T-helper 2 cell treated with Interferon-gamma antibody and Interleukin-4, amounts not matched to agents 100 ng/mL and 5 ng/mL, for 36 hours (primary cell): ENCODE measurements around the gene CCDC89. TPM values are rescaled to one million over a fixed set of nuclear protein-coding genes. Genes with fewer than 3 reads are reported as not detected.
"Not testable (repeated sequence)": the region's sequence is repeated elsewhere in the genome, so short reads cannot be mapped to it uniquely, and the experiment has no call there.

Source experiments
- intact Hi-C: fragments of 100-400 bp; cut with micrococcal nuclease; formaldehyde crosslinking; loops from one replicate; pipeline ENCODE4 v1.15.1; 2023
- total RNA-seq: library from RNA; stranded (reverse); gene quantifications from 2 replicates; pipeline ENCODE4 v1.2.3, GENCODE V29; 2022

CCDC89 gene
- total RNA-seq, 1 donor from 2014 or later: 0.43 TPM

- intact Hi-C loops: loop anchor here (1.0 to 5.0 kb wide), 4 partner anchors 30 to 598 kb away; partner anchors contain the start of gene CREBZF
Measured at GRCh38 chr11:85694385-85694980, 8.5 kb upstream of the CCDC89 start.

GRCh38 chr11:85685125-85685819 is 723 bp downstream of the CCDC89 start:
- intact Hi-C loops: no loop called here

- intact Hi-C loops: loop anchor here (2.0 kb wide), 1 partner anchor 18 kb away; the partner anchor contains the start of gene CREBZF
Measured at GRCh38 chr11:85682330-85683305, 3.4 kb downstream of the CCDC89 start.

- intact Hi-C loops: no loop called here
Measured at GRCh38 chr11:85680897-85681296, 5.1 kb downstream of the CCDC89 start.

GRCh38 chr11:85679576-85679975 is 6.4 kb downstream of the CCDC89 start:
- intact Hi-C loops: no loop called here

DNA sequence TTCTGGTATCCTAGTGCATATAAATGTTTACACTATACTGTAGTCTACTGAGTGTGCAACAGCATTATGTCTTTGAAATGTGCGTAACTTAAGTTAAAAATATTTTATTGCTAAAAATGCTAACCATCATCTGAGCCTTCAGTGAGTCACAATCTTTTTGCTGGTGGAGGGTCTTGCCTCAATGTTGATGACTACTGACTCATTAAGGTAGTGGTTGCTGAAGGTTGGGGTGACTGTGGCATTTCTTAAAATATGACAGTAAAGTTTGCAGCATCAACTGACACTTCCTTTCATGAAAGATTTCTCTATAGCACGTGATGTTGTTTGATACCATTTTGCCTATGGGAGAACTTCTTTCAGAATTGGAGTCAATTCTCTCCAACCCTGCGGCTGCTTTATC is 12.6 kb downstream of the CCDC89 start:
- intact Hi-C loops: no loop called here

DNA sequence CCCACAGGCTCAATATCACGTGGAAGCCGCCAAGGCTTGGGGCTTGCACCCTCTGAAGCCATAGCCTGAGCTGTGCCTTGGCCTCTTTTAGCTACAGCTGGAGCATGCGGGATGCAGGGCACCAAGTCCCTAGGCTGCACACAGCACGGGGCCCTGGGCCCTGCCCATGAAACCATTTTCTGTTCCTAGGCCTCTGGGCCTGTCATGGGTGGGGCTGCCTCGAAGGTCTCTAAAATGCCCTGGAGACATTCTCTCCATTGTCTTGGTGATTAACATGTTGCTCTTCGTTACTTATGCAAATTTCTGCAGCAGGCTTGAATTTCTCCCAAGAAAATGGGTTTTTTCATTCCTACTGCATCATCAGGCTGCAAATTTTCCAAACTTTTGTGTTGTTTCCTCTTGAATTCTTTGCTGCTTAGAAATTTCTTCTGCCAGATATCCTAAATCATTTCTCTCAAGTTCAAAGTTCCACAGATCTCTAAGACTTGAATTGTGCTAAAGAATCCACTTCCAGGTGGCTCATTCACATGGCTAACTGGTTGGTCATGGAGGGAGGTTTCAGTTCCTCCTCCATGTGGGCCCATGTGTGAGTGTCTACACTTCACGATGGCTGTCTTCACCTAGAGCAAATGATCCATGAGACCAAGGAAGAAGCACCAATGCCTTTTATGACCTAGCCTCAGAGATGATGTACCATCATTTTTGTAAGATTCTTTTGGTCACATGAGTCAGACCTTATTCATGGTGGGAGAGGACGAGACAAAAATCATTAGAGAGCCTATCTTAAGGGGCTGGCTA is 13.7 kb downstream of the CCDC89 start:
- intact Hi-C loops: no loop called here

DNA sequence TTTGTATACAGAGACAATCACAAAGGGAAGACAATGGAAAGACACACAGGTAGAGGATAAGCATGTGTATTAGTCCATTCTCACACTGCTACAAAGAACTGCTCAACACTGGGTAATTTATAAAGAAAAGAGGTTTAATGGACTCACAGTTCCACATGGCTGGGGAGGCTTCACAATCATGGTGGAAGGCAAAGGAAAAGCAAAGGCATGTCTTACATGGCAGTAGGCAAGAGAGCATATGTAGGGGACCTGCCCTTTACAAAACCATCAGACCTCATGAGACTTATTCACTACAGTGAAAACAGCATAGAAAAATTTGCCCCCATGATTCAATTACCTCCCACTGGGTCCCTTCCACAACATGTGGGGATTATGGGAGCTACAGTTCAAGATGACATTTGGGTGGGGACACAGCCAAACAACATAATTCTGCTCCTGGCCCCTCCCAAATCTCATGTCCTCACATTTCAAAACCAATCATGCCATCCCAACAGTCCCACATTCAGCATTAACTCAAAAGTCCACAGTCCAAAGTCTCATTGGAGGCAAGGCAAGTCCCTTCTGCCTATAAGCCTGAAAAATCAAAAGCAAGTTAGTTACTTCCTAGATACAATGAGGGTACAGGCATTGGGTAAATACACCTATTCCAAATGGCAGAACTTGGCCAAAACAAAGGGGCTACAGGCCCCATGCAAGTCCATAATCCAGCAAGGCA is 14.9 kb downstream of the CCDC89 start:
- intact Hi-C loops: not testable (repeated sequence)

GRCh38 chr11:85668157-85668556 is 17.8 kb downstream of the CCDC89 start:
- intact Hi-C loops: no loop called here

GRCh38 chr11:85666687-85667086 is 19.3 kb downstream of the CCDC89 start:
- intact Hi-C loops: no loop called here

DNA sequence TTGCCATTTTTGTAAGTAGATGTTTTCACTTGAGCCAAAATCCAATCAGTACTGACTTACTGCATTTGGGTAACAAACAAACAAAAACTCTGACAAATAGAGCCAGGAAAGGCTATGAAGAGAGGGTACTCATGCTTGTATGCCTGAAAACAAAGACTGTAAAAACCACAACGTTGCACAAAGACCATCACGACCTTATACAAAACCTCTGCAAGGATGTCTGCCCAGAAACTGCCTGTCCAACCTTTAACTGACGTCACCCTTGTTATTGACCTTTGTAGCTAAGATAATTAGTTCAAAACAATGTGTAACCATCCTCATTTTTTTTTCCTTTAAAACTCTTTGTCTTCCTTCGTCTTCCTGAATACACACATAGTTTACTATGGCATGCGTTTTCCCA is 20.3 kb downstream of the CCDC89 start:
- intact Hi-C loops: loop anchor here (1.0 to 2.0 kb wide), 4 partner anchors 17 to 637 kb away; partner anchors contain the start of gene HIKESHI

- intact Hi-C loops: loop anchor here (1.0 to 2.0 kb wide), 13 partner anchors 18 to 637 kb away; partner anchors contain the start of genes HIKESHI, PICALM, TMEM126A and TMEM126B
Measured at GRCh38 chr11:85664615-85665481, 21.1 kb downstream of the CCDC89 start, which contains the start of gene CREBZF. Gene CREBZF, minus strand, starts transcription at chr11:85665129. Its CDS starts 254 bp downstream, at chr11:85664875.

GRCh38 chr11:85663753-85664614 is 22.0 kb downstream of the CCDC89 start:
- intact Hi-C loops: loop anchor here (1.0 to 2.0 kb wide), 11 partner anchors 17 to 581 kb away; partner anchors contain the start of genes PICALM, TMEM126A and TMEM126B

- intact Hi-C loops: no loop called here
Measured at GRCh38 chr11:85663080-85663752, 22.8 kb downstream of the CCDC89 start.

DNA sequence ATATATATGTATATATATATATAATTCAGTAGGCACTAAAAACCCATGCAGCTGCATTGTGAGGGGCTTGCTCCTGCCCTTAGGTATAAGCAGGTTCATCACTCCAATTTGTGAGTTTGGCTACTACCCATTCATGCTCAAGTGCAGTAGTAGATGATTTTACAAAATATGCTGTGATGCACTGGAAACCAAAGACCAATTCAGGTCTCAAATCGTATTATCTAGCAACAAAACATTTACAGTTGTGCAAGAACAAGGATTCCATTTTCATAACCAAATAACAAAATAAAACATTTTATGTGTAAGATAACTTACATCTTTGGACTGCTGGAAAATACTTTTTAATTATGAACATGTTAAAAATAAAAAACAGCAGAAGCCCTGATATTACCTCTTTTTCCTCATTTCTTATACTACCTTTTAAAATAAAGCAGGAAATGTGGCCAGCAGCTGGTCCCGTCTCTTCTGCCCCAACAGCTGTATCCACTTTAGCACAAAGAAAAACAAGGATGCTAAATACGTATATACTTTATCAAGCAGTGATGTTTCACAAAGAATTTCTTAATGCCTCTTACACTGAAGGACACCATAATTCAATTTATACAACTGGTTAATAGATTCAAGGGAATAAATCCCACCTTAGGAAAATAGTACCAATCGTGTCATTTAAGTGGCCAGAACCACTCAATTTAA is 23.9 kb downstream of the CCDC89 start:
- intact Hi-C loops: loop anchor here (1.0 kb wide), 1 partner anchor 9 kb away; no protein-coding TSS in a partner anchor

DNA sequence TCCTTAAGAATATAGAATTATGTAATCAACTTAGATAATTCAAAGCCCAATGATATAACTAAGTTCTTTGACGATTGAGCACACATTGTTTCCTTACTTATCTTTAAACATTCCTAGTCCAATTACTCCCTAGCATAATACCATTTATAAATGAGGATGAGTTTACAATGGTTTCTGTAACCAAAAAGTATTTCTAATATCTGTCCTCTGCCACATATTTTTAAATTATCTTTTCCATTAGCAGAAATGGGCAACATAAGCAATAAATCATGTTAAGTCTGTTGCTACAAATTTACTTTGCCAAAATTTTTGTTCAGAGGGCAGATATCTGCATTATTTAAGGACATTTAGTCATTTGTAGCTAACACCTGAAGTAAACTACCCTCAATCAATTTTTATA is 27.8 kb downstream of the CCDC89 start:
- intact Hi-C loops: no loop called here

GRCh38 chr11:85656777-85657176 is 29.2 kb downstream of the CCDC89 start:
- intact Hi-C loops: no loop called here
